DOHH2 (cell line): ENCODE data around the gene BCL2.

Experiments
- EZH2phosphoT487 ChIP-seq: fragments of 200-600 bp; sonication (generic); IDR thresholded peaks from 2 replicates; pipeline ENCODE4 v1.6.1; 2017; ENCODE audit warnings: borderline replicate concordance, mild to moderate bottlenecking, antibody characterized with exemption, low read length, moderate library complexity, mixed read lengths
- TF ChIP-seq, protein P1 (sequence below): fragments of 200-600 bp; sonication (generic); IDR thresholded peaks from one replicate; pipeline ENCODE4 v1.5.1; 2014; ENCODE audit warnings: antibody characterized with exemption, mild to moderate bottlenecking, low read depth, low read length; ENCODE audit not compliant: poor library complexity, severe bottlenecking

DNA sequence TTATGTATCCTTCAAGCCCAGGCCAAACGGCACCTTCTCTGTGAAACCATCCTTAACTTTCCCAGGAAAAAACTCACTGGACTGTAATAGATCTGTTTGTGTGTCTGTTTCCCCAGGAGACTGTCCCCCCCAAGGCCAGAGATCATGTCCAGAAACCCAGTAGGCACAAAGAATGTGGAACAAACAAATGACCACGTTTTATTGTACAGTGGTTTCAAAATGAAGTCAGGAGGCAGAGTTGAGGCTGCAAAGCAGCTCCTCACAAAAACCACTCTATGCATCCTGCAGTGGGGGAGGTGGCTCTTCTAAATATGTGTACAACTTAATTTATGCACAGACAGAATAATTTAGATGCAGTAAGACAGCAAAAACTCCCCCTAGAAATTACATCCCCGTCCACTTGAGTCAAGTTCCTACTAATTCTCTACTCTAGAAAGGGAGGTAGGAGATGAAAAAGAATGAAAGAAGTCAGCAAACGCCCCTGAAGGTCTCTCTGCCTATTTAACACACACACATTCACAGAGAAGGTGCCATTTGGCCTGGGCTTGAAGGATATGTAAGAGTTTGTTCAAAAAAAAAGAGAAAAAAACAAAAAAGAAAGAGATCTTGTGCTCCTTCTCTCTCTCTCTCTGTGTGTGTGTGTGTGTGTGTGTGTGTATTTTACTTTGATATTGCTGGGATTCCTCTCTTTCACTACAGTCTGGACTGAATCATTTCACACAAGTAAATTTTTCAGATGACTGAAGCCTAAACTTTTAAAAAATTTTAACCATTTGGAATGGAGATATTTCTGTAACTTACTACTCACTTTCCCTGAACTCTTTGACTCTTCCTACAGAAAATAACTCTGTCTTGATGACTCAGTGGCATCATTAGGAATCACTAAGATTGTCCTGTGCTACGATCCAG is 19.5 kb downstream of the BCL2 start:
- TF ChIP-seq, protein P1, sequence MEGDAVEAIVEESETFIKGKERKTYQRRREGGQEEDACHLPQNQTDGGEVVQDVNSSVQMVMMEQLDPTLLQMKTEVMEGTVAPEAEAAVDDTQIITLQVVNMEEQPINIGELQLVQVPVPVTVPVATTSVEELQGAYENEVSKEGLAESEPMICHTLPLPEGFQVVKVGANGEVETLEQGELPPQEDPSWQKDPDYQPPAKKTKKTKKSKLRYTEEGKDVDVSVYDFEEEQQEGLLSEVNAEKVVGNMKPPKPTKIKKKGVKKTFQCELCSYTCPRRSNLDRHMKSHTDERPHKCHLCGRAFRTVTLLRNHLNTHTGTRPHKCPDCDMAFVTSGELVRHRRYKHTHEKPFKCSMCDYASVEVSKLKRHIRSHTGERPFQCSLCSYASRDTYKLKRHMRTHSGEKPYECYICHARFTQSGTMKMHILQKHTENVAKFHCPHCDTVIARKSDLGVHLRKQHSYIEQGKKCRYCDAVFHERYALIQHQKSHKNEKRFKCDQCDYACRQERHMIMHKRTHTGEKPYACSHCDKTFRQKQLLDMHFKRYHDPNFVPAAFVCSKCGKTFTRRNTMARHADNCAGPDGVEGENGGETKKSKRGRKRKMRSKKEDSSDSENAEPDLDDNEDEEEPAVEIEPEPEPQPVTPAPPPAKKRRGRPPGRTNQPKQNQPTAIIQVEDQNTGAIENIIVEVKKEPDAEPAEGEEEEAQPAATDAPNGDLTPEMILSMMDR: no peak
- no peak for TF ChIP-seq EZH2phosphoT487
